GM21390 (cell line): ENCODE data around the gene NUP107.

Experiments
- ATAC-seq: cut with Tn5 transposase; IDR thresholded peaks from one replicate; pipeline ENCODE4 v1.9.1; 2021; ENCODE audit not compliant: unreplicated experiment

NUP107 gene

GRCh38 chr12:68794653-68795251 is 108.0 kb downstream of the NUP107 start:
- ATAC-seq = no peak
